Measurements from ENCODE around the gene TIMP4.

DNA sequence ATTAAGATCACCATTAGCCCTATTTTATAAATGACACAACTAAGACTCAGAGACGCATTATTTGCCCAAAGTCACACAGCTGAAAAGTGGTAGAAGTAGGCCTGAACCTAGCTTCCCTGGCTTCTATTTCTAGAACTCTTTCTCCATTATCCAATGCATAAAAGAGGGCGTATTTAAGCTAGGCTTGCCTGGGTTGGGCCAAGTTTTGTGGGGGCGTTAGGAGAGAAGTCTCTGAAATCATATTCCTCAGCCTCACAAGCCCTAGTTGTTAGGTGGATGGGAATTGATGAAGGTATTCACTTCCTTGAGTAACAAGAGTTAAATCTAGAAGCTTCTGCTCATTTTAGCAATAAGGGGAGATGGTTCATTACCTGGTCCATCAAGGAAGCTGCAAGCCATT lies 22.3 kb downstream of the TIMP4 start:
- TF ChIP-seq CTCF (IDR thresholded peaks at IDR 0.05) (no peak), ZFX (IDR thresholded peaks at IDR 0.05; ENCODE audit: borderline replicate concordance) (no peak)

Data from 22Rv1 (cell line).